HK-2 (cell line): Measurements from ENCODE around the gene KIRREL2.
A peak's percentile ranks its signal among the peaks of the same experiment; 100 is the strongest.
"Not testable (repeated sequence)": the region's sequence is repeated elsewhere in the genome, so short reads cannot be mapped to it uniquely, and the experiment has no call there.

Source experiments
- DNase-seq: peaks from one replicate; pipeline ENCODE4 v3.0.0-alpha.2; 2018; ENCODE audit not compliant: unreplicated experiment

Gene KIRREL2

DNA sequence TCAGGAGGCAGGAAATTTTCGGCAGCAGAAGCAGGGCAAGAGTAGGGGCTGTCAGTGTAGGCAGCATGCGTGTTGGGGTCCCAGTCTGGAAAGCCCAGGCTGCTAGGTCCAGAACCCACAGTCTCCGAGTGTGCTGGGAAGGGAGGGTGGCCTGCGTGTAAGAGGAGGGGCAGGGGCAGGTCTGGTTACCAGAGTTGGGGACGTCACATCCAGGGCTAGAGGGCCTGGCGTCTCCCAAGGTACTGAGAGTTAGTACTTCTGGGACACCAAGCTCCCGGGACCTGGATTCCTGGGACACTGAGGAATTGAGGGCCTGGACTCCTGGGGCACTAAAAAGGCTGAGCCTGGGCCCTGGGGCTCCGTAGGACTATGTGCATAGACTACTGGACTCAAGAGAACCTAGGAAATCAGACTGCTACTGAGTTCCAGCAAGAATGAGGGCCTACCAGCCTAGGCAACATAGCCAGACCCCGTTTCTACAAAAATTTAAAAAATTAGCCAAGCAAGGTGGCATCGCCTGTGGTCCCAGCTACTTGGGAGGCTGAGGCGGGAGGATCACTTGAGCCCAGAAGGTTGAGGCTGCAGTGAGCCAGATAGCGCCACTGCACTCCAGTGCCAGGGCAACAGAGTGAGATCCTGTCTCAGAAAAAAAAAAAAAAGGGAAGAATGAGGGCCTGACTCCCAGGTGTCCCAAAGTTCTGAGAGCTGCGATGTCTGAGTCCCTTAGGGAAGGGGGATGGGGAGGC lies 41.2 kb downstream of the KIRREL2 start:
- no peak for DNase-seq

DNA sequence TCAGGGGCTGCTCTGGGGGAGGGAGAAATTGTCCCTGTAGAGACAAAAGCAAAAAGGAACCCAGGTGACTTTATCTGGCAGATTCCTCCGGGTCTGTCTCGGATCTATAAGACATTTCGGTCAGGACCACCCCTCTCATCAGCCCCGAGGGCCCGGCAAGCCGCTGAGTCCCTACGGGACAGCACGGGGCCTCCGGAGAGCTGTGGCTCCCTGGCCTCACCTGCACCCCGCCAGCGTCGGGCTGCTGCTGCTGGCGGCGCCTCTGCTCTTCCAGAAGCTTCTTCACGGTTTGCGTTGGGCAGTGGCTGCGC lies 41.7 kb downstream of the KIRREL2 start:
- no peak for DNase-seq

DNA sequence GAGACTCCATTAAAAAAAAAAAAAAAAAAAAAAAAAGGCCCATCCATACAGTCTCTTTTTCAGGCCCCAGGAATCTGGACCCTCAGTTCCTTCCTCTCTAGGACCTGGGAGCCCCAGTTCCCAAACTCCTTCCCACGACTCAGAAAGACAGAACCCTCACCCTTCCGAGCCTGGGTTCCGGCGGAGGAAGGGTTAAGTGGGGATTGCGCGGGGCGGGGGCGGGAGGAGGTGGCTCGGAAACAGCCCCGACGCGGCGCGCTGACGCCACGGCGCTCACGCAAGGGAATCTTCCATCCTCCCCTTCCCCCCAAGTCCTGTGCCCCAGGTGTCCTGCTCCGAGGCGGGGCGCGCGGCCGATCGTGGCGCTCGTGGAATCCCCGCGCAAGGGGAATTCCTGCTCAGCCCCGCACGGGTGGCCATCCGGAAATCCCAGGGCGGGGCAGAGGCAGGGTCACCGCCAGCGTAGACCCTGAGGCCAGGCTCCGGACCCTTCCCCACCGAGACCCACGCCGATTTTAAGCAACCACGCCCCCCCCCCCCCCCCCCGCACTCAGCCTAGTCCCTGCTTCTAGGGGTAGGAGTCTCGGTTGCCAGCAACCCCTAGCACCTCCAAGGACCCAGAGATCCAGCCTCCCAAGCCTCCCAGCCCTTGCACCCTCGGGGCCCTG lies 43.0 kb downstream of the KIRREL2 start:
- DNase-seq = peak; percentile 80

DNA sequence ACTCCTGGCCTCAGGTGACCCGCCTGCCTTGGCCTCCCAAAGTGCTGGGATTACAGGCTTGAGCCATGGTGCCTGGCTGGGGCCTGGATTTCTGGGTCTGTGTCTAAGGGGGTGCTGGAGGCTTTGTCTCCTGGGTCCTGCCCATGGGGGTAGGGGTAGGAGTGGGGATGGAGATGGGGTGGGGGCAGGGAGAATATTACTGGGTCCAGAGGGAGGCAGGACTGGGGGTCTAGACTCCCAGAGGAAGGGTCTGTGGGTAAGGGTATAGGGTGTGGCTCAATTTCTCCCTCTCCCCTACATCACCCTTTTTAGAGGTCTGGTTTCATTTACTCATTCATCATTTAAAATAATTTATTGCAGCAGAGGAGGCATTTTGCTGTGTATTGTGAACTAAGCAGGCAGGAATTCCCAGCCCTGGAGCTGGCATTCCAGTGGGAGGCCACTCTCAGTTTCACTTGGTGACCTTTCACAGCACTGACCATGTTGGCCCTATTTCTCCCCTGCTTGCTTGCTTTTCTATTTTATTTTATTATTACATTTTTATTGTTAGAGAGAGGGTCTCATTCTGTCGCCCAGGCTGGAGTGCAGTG lies 44.4 kb downstream of the KIRREL2 start:
- no peak for DNase-seq

DNA sequence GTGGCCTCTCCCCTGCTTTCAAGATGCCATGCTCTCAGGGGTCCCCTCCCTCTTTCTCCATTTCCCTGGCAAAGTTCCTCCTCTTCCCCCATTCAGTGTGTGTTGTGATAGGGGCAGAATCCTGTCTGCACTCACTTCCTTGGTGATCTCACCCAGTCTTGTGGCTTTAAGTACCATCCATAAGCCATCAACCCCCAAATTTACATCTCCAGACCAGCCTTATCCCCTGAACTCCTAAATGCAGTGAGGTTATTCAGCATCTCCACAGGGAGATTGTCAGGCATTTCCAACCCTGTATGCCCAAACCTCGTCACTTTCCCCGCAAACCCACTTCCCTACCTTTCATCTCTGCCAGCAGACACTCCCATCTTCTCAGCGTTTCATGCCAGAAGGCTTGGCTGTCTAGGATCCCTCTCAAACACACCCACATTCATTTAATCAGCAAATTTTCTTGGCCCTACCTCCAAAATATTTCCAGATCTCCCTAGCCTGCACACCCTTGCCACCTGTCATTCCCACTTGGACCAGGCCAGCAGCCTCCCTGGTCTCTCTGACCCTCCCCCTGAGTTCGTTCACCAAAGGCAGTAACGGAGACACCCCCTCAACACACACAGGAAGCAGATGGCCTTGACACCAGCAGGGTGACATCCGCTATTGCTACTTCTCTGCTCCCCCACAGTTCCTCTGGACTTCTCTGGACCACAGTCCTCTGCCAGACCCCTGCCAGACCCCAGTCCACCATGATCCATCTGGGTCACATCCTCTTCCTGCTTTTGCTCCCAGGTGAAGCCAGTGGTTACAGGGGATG lies 45.3 kb downstream of the KIRREL2 start, which contains the start of gene HCST:
Gene HCST (plus strand): TSS at position 676 of the 808 bp plus-strand sequence. CDS start 65 bp downstream, at position 741.
- DNase-seq = no peak

DNA sequence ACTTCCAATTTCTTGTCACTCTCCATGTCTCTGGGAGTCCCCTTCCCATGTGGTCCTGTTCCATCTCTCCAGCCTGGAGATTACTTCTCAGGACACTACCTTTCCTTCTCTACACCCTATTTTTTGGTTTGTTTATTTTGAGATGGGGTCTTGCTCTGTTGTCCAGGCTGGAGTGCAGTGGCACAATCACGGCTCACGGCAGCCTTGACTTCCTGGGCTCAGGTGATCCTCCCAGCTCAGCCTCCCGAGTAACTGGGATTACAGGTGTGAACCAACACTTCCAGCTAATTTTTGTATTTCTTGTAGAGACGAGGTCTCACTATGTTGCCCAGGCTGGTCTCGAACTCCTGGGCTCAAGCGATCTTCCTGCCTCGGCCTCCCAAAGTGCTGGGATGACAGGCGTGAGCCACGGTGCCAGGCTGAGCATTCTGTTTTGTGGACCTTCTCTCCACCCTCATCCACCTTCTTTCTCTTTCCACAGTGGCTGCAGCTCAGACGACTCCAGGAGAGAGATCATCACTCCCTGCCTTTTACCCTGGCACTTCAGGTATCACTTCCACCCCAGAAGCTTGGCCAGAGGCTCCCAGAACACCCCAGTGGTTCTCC lies 46.3 kb downstream of the KIRREL2 start:
- DNase-seq = no peak

DNA sequence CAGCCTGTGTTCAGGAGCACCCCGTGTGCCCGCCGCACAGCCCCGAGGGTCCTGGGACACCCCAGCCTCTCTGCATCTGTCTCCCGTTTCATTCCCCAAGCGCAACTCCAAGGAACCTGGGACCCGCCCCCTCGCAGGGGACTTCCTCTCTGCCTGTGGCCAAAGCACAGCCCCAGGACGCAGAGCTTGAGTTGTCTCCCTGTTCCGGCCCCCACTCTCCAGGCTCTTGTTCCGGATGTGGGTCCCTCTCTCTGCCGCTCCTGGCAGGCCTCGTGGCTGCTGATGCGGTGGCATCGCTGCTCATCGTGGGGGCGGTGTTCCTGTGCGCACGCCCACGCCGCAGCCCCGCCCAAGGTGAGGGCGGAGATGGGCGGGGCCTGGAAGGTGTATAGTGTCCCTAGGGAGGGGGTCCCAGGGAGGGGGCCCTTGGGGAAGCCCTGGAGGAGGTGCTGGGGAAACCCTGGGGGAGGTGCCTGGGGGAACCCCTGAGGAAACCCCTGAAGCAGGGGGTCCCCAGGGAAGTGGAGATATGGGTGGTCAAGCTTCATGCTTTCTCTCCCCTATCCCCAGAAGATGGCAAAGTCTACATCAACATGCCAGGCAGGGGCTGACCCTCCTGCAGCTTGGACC lies 47.0 kb downstream of the KIRREL2 start:
- DNase-seq = peak; percentile 72

DNA sequence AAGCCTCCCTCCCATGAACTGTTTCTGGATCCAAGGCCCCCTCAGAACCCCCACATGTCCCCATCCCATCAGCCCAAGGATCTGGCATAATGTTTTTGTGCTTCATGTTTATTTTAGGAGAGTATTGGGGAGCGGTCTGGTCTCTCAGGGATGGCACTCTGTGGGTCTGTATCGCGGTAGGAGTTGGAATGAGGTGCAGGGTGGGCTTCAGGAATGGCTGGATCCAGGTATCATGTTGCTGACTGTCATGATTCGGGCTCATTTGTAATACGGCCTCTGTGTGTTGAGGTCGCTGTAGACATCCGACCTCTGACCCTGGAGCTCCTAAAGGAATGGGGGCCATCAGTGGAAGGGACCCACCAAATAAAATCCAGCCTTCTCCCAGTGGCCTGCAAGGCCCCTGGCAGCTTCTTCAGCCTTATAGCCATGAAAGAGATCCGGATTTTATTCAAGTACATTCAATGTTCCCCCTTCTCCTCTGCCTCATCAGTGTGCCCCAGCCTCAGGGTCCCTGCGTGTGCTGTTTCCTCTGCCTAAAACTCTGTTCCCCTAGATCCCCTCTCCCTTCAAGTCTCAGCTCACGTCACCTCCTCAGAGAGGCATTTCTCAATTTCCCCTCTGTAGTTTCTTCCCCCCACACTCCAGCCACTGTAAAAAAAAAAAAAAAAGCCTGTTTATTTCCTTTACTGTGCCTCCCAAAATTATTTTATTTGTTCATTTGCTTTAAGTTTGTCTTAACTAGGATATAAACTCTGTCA lies 47.8 kb downstream of the KIRREL2 start:
- DNase-seq = no peak

DNA sequence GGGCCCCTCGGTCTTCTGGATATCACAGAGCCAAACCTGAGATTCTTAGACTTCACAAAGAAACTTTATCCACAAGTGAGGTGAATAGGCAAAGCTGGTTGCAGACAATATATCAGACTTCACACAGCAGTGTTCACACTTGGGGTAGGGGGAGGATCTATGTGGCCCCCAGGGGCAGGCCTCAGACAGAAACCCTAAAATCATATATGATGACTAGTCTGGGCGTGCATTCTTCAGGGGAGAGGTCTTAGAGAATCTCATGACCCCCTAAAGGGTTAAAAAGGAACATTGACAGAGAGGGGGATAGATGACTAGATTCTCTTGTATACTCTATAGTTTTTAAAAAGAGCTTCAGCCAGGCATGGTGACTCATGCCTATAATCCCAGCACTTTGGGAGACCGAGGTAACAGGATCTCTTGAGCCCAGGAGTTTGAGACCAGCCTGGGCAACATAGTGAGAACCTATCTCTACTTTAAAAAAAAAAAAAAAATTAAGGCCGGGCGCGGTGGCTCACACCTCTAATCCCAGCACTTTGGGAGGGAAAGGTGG lies 48.5 kb downstream of the KIRREL2 start:
- DNase-seq = no peak

DNA sequence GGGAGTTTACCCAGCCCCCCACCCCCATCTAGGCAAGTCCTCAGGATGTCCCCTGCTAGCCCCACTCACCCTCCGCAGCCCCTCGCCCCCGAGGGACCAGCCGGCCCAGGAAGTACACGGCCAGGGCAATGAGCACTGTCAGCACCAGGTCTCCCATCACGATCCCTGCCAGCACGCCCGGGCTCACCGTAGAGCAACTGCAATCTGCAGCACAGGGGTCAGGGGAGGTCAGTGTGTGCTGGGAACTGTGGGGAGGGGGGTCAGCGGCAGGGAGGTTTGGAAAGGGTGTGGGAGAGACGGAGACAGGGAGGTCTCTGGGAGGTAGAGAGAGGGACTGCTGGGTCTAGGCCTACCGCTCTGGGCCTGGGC lies 50.6 kb downstream of the KIRREL2 start:
- DNase-seq = no peak

DNA sequence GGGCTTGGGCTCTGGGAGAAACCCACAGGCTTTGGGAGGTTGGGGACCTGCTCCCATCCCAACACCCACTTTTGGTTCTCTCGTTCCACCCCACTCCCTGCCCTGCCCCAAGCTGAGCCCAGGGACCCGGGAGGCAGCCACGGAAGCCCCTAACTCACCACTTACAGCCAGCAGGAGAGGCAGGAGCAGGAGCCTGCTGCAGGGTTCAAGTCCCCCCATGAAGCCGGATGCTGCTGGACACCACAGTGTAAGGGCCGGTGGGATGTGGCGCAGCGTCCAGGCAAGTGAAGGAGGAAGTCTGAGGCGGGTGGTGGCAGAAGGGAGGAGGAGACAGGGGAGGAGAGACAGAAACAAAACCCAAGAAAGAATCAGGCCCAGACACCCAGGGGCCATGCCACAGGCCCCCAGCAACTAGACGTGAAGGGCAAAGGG lies 51.3 kb downstream of the KIRREL2 start, which contains the start of gene TYROBP:
Gene TYROBP (minus strand): TSS at position 286 of the 432 bp plus-strand sequence. CDS start 67 bp downstream, at position 219.
- no peak for DNase-seq

DNA sequence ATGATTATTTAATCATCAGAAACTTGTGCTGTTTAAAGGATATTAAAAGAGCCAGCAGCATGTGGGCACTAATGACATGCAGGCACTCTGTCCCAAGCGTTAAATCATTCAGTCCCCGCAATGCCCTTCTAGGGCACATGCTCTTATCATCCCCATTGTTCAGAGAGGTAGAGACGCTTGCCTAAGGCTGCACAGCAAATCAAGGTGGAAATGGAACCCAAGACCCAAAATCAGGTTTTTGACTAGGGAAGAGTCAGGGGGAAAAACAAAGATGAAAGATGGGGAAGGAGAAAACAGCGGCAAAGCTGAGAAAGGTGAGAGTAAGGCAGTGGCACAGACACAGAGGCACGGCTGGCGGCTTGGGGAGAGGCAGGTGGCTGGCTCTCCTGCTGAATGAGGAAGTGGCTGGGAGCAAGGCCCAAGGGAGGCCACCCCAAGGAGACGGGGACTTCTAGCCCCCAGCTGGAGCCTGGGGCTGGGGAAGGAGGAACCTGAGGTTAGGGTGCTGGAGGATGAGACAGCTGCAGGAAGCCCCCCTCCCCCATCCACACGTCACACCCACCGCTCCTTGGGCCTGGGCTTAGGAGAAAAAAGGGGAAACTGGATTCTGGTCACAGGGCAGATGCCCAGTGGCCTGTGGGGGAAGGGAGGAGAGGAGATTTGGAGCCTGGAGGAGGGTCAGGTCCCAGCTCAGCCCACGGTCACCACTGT lies 52.4 kb downstream of the KIRREL2 start:
- no peak for DNase-seq

DNA sequence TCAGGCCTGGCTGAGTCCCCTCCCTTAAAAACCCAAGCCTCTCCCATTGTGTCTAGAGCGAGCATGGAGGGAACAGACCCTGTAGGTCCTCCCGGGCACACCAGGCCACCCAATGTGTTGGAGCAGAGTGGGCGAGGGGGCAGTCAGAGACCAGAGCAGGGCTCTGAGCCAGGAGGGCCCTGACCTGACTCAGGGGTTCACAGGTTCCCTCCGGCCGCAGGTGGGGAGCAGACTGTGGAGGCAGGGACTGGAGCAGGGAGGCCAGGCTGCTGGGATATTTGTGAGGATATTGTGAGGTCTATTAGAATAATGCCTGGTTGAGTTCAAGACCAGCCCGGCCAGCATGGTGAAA lies 52.9 kb downstream of the KIRREL2 start:
- DNase-seq = no peak

DNA sequence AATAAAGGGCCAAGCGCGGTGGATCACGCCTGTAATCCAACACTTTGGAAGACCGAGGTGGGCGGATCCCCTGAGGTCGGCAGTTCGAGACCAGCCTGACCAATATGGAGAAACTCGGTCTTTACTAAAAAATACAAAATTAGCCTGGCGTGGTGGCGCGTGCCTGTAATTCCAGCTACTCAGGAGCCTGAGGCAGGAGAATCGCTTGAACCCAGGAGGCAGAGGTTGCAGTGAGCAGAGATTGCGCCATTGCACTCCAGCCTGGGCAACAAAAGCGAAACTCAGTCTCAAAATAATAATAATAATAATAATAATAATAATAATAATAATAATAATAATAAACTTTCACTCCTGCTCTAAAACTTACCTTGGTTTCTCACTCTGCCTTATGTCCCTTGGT lies 53.6 kb downstream of the KIRREL2 start:
- not testable (repeated sequence) for DNase-seq

DNA sequence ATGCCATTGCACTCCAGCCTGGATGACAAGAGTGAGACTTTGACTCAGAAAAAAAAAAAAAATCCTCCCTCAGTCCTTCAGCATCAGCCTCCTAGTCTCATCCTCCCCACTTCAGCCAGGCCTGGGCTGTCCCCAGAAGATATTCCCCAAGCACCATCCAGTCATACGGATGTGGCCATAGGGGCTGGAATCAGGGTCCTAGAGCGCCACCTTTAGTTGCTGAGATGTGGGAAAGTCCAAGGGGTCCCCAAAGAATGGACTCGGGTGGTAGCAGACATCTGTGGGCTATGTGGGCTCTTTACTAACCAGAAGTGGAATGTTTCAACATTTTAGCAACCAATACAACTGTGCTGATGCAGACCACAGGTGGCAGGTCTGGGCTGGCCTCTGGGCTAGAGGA lies 54.5 kb downstream of the KIRREL2 start:
- no peak for DNase-seq

DNA sequence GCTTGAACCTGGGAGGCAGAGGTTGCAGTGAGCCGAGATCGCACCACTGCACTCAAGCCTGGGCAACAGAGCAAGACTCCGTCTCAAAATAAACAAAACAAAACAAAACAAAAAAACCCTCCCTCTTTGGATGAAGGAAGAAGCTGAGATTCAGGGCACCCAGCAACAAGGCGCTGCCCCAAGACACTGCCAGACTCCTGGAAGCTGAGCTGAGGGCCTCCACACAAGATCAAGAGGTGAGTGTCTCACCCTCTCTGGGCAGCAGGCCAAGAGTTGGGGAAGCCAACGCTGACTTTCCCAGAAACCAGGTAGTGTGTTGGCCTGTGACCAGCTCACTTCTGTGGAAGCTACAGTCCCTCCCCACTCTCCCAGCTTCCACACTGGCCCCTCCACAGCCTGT lies 55.1 kb downstream of the KIRREL2 start:
- peak; percentile 78 for DNase-seq

DNA sequence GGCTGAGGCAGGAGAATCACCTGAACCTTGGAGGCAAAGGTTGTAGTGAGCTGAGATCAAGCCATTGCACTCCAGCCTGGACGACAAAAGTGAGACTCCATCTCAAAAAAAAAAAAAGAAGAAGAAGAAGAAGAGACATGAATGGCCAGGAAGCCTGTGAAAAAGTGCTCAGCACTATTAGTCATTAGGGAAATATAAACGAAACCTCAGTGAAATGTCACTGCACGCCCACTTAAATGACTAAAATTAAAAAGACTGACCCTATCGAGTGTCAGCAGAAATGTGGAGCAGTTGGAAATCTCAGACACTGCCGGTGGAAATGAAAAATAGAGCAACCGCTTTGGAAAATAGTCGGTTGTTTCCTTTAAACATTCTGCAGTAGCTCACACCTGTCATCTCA lies 56.9 kb downstream of the KIRREL2 start:
- no peak for DNase-seq

DNA sequence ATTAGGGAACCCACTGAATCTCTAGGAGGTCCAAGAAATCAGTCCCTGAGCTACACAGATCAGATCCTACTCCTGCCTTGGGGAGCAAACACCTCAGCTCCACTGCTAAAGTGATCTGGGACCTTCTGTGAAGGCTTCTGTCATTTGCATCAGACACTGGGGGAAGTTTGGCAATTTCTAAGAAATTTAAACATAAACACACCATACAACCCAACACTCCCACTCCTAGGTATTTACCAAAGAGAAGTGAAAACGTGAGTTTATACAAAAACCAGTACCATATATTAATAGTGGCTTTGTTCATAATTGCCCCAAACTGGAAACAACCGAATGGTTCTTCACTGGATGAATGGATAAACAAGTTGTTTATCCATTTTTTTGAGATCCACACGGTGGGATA lies 58.7 kb downstream of the KIRREL2 start:
- DNase-seq = no peak
